Measurements from ENCODE around the gene TRAF4. TPM values are rescaled to one million over a fixed set of nuclear protein-coding genes. Genes with fewer than 3 reads are reported as not detected.
"Not testable (repeated sequence)": the region's sequence is repeated elsewhere in the genome, so short reads cannot be mapped to it uniquely, and the experiment has no call there.

Gene TRAF4
- total RNA-seq, 2 experiments from 2014 or later, result 44.9 to 45.1 TPM

- not testable (repeated sequence) for H3K27me3 Mint-ChIP-seq; H3K4me3 Mint-ChIP-seq; H3K9me3 Mint-ChIP-seq; DNase-seq; H3K36me3 Mint-ChIP-seq (ENCODE audit: low read depth); H3K27ac Mint-ChIP-seq
- H3K4me1 Mint-ChIP-seq, result peaks cover 15% of the 10 kb centered on the region
- POLR2A ChIA-PET, result interaction anchor here (0.7 kb wide), 1 partner anchor 16 kb away, joined by 3 read pairs; no protein-coding TSS in a partner anchor
- CTCF ChIA-PET, result interaction anchor here (0.6 kb wide), 1 partner anchor 19 kb away, joined by 3 read pairs; no protein-coding TSS in a partner anchor
These were observed 51.1 kb downstream of the TRAF4 start for GRCh38 chr17:28794846-28795441.

GRCh38 chr17:28796062-28796461, 52.3 kb downstream of the TRAF4 start:
- Mint-ChIP-seq H3K27me3 (no peaks in the 10 kb centered on the region), H3K4me1 (peaks cover 10% of the 10 kb centered on the region), H3K27ac (no peak overlapping the region), H3K36me3 (ENCODE audit: low read depth) (no peaks in the 10 kb centered on the region), H3K9me3 (no peaks in the 10 kb centered on the region), H3K4me3 (no peak overlapping the region)
- DNase-seq, result no peak
- ChIA-PET POLR2A (no interaction called here), CTCF (no interaction called here)

Other genes starting within 250 kb of the TRAF4 start
- gene FOXN1, start 237.7 kb upstream of the TRAF4 start, total RNA-seq, result not detected
- gene UNC119, start 191.4 kb upstream of the TRAF4 start, total RNA-seq, result 10 to 100 TPM; 38.6 to 46.6 TPM
- 10 to 100 TPM; 61.7 to 62.6 TPM for gene PIGS, start 172.5 kb upstream of the TRAF4 start, total RNA-seq
- gene ALDOC, start 167.1 kb upstream of the TRAF4 start, total RNA-seq, result 10 to 100 TPM; 61.4 to 63.4 TPM
- 100 to 1,000 TPM; 139 to 147 TPM for gene SPAG5, start 145.0 kb upstream of the TRAF4 start, total RNA-seq
- 10 to 100 TPM; 18.4 to 20.6 TPM for gene RSKR, start 129.8 kb upstream of the TRAF4 start, total RNA-seq
- gene BLTP2, start 98.9 kb upstream of the TRAF4 start, total RNA-seq, result 100 to 1,000 TPM; 144 to 145 TPM
- 10 to 100 TPM; 43.9 to 53.2 TPM for gene SDF2, start 82.1 kb upstream of the TRAF4 start, total RNA-seq
- 10 to 100 TPM; 78.4 to 78.7 TPM for gene SUPT6H, start 81.8 kb upstream of the TRAF4 start, total RNA-seq
- 1 to 10 TPM; 5.5 to 5.7 TPM for gene PROCA1, start 32.1 kb upstream of the TRAF4 start, total RNA-seq
- 10 to 100 TPM; 11.0 to 11.8 TPM for gene RAB34, start 26.1 kb upstream of the TRAF4 start, total RNA-seq
- gene RPL23A, start 24.0 kb upstream of the TRAF4 start, total RNA-seq, result 1,000 to 10,000 TPM; 1,884 to 2,250 TPM
- gene TLCD1, start 17.8 kb upstream of the TRAF4 start, total RNA-seq, result 1 to 10 TPM; 2.1 to 2.3 TPM
- gene NEK8, start 15.2 kb upstream of the TRAF4 start, total RNA-seq, result 1 to 10 TPM; 7.3 TPM
- gene FAM222B, start 98.8 kb downstream of the TRAF4 start, total RNA-seq, result 10 to 100 TPM; 15.7 to 17.9 TPM
- gene ERAL1, start 111.0 kb downstream of the TRAF4 start, total RNA-seq, result 10 to 100 TPM; 40.8 to 42.9 TPM
- 100 to 1,000 TPM; 200 to 212 TPM for gene FLOT2, start 153.7 kb downstream of the TRAF4 start, total RNA-seq
- 10 to 100 TPM; 26.8 to 27.8 TPM for gene DHRS13, start 159.1 kb downstream of the TRAF4 start, total RNA-seq
- gene PHF12, start 207.5 kb downstream of the TRAF4 start, total RNA-seq, result 10 to 100 TPM; 72.3 to 78.1 TPM